Osteoblast (primary cell): ENCODE results near the gene SAMD4A. TPM values are rescaled to one million over a fixed set of nuclear protein-coding genes. Genes with fewer than 3 reads are reported as not detected.

ENCODE experiments used
- DNase-seq: peaks from one replicate; pipeline ENCODE4 v3.0.0; 2011; ENCODE audit warnings: low spot score, mixed read lengths; ENCODE audit not compliant: insufficient read length; ENCODE audit errors: missing footprints
- H2AFZ ChIP-seq: 2 replicates; pipeline ENCODE4 v1.6.0; 2011; ENCODE audit warnings: mild to moderate bottlenecking, low read length
- H3K27ac ChIP-seq: 2 replicates; pipeline ENCODE4 v1.5.1; 2011; ENCODE audit warnings: mild to moderate bottlenecking, low read depth, low read length, moderate library complexity
- H3K27me3 ChIP-seq: 2 replicates; pipeline ENCODE4 v1.6.0; 2012; ENCODE audit warnings: mild to moderate bottlenecking, control low read depth, inconsistent platforms, low read length, moderate library complexity; ENCODE audit not compliant: insufficient read depth
- H3K36me3 ChIP-seq: 2 replicates; pipeline ENCODE4 v1.5.1; 2011; ENCODE audit warnings: mild to moderate bottlenecking, low read length, control low read depth, moderate library complexity; ENCODE audit not compliant: insufficient read depth
- H3K4me1 ChIP-seq: 2 replicates; pipeline ENCODE4 v1.5.1; 2011; ENCODE audit warnings: mild to moderate bottlenecking, low read length, control low read depth, moderate library complexity; ENCODE audit not compliant: insufficient read depth
- H3K4me2 ChIP-seq: 2 replicates; pipeline ENCODE4 v1.6.0; 2011; ENCODE audit warnings: mild to moderate bottlenecking, low read length; ENCODE audit not compliant: insufficient read depth
- H3K4me3 ChIP-seq: fragments of 200-600 bp; sonication (generic); 3 replicates; pipeline ENCODE4 v1.5.1; 2012; ENCODE audit warnings: mild to moderate bottlenecking, low read length, inconsistent platforms; ENCODE audit not compliant: insufficient read depth
- H3K79me2 ChIP-seq: 2 replicates; pipeline ENCODE4 v1.6.0; 2012; ENCODE audit warnings: mild to moderate bottlenecking, low read length, control low read depth, inconsistent platforms; ENCODE audit not compliant: insufficient read depth
- H3K9me3 ChIP-seq: 2 replicates; pipeline ENCODE4 v1.5.1; 2011; ENCODE audit warnings: low read depth, low read length, control low read depth
- H4K20me1 ChIP-seq: 2 replicates; pipeline ENCODE4 v1.6.0; 2012; ENCODE audit warnings: mild to moderate bottlenecking, low read length, control low read depth; ENCODE audit not compliant: insufficient read depth
- total RNA-seq: library from RNA; depleted of rRNA; stranded (reverse); fragments of >200 nt; gene quantifications from 2 replicates; pipeline ENCODE4 v1.2.3, GENCODE V29; 2012
- TF ChIP-seq, protein P1 (sequence below): IDR thresholded peaks from 2 replicates; pipeline ENCODE4 v1.5.1; 2011; ENCODE audit warnings: mild to moderate bottlenecking, low read depth, low read length, moderate library complexity; ENCODE audit errors: extremely low read depth

SAMD4A gene
- total RNA-seq, 1 donor: 26.1 TPM

DNA sequence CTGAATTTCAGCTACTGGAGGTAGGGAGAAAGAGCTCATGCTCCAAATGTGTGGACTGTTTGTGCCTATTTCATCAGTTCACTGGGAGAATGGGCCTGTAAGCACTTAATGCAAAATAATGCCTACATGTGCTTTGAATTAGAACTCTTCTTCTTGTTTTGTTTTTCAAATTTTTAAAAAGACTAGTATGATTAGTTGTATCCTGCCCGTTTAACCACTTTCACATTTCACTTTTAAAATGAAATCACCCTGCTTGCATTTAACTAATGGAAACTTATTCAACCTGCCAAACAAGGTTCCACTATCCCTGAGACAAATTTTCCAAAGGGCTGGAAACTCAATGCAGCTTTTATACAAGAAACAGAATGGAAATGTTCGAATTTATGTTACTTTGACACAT is 79.7 kb downstream of the SAMD4A start:
- H2AFZ ChIP-seq: no peak overlapping the region
- H3K4me1 ChIP-seq: peaks cover 23% of the 10 kb centered on the region
- no peak overlapping the region for H3K27ac ChIP-seq
- DNase-seq: no peak
- H3K27me3 ChIP-seq: no peaks in the 10 kb centered on the region
- no peaks in the 10 kb centered on the region for H3K36me3 ChIP-seq
- no peak overlapping the region for H3K4me2 ChIP-seq
- peaks cover 49% of the 10 kb centered on the region for H3K79me2 ChIP-seq
- peaks cover 8% of the 10 kb centered on the region for H4K20me1 ChIP-seq
- TF ChIP-seq, protein P1, sequence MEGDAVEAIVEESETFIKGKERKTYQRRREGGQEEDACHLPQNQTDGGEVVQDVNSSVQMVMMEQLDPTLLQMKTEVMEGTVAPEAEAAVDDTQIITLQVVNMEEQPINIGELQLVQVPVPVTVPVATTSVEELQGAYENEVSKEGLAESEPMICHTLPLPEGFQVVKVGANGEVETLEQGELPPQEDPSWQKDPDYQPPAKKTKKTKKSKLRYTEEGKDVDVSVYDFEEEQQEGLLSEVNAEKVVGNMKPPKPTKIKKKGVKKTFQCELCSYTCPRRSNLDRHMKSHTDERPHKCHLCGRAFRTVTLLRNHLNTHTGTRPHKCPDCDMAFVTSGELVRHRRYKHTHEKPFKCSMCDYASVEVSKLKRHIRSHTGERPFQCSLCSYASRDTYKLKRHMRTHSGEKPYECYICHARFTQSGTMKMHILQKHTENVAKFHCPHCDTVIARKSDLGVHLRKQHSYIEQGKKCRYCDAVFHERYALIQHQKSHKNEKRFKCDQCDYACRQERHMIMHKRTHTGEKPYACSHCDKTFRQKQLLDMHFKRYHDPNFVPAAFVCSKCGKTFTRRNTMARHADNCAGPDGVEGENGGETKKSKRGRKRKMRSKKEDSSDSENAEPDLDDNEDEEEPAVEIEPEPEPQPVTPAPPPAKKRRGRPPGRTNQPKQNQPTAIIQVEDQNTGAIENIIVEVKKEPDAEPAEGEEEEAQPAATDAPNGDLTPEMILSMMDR: no peak
- H3K9me3 ChIP-seq: no peaks in the 10 kb centered on the region
- no peak overlapping the region for H3K4me3 ChIP-seq

DNA sequence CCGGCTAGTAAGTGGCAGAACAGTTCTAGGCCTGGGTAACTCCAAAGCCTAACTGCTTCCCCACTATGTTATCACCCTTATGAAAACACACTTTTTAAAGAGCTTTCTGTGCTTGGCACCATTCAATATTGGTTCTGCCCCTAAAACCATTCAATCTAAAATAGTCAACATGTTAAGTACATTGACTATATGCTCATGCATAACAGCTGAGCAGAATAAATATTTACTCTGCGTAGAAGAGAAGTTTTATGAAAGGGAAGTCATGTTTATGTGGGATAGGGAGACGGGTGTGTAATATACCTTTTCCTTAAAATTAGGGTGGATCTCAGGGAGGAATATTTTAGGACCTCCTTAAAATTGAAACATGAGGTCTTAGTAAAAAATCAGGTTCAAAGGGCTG is 80.5 kb downstream of the SAMD4A start:
- Histone ChIP-seq H3K27ac (no peak overlapping the region), H3K4me1 (peaks cover 27% of the 10 kb centered on the region), H3K4me3 (no peak overlapping the region), H3K4me2 (no peak overlapping the region), H4K20me1 (peaks cover 5% of the 10 kb centered on the region), H3K79me2 (peaks cover 44% of the 10 kb centered on the region), H3K27me3 (no peaks in the 10 kb centered on the region), H3K9me3 (no peaks in the 10 kb centered on the region), H2AFZ (no peak overlapping the region), H3K36me3 (no peaks in the 10 kb centered on the region)
- no peak for DNase-seq
- TF ChIP-seq, protein P1: no peak

DNA sequence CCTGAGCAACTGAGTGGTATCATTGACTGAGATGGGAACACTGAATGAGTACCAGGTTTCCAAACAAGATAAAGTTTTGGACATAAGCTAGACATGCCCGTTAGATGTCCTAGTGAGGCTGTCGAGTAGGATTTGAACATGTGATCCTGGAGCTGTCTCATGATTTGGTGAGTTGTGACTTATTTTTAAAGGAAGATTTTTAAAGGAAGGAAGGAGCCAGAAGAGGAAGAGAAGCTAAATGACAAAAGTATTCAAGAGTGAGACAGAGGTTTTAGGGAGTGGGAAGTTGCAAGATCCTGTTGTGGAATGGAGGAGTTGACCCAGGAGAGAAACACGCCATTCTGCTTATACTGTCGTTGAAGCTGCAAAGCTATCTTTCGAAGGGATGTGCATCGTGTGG is 82.1 kb downstream of the SAMD4A start:
- DNase-seq: no peak
- no peak overlapping the region for H3K4me3 ChIP-seq
- no peak overlapping the region for H3K27ac ChIP-seq
- H3K36me3 ChIP-seq: no peaks in the 10 kb centered on the region
- H3K27me3 ChIP-seq: no peaks in the 10 kb centered on the region
- no peaks in the 10 kb centered on the region for H3K9me3 ChIP-seq
- no peak overlapping the region for H3K4me2 ChIP-seq
- H2AFZ ChIP-seq: no peak overlapping the region
- H3K4me1 ChIP-seq: peaks cover 39% of the 10 kb centered on the region
- TF ChIP-seq, protein P1: no peak
- H3K79me2 ChIP-seq: peaks cover 39% of the 10 kb centered on the region
- no peaks in the 10 kb centered on the region for H4K20me1 ChIP-seq

DNA sequence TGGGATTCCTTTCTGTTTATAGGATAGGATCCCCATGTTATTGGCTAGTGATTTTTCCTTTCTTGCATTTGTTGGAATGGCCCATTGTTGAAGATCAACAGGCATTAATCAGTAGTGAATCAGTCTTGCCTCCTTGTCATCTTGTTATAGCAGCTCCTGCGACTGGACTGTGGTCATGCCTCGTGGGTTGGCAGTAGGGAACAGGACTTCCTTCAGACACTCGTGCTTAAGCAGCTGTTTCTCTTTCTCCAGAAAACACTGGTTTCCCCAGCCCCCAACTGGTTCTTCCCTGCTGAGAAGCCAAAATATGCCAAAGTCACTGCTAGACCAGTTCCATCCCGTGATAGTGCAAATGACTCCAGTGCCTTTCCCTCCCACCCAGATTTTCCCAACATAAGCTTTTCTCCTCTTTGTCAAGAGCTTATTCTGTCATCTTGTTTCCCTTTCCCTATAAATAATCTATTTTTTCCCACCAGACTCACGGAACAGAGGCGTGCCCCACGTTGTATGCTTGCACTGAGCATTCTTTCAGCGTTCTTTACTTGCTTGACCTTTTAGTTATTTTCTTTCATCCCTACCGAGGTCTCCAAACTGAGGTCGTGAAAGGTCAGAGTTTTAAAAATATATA is 83.5 kb downstream of the SAMD4A start:
- peak overlapping the region; percentile 14 for H3K4me3 ChIP-seq

More for the DNA sequence above, 83.5 kb downstream of the SAMD4A start:
- H3K27me3 ChIP-seq: no peaks in the 10 kb centered on the region
- H3K27ac ChIP-seq: peak overlapping the region; percentile 98
- H3K4me1 ChIP-seq: peaks cover 50% of the 10 kb centered on the region
- H3K36me3 ChIP-seq: no peaks in the 10 kb centered on the region
- peak; percentile 27 for DNase-seq
- peaks cover 37% of the 10 kb centered on the region for H3K79me2 ChIP-seq
- no peaks in the 10 kb centered on the region for H3K9me3 ChIP-seq
- no peaks in the 10 kb centered on the region for H4K20me1 ChIP-seq
- no peak overlapping the region for H2AFZ ChIP-seq
- H3K4me2 ChIP-seq: peak overlapping the region; percentile 73
- TF ChIP-seq, protein P1: no peak
